ENCODE results near the gene LRWD1.

DNA sequence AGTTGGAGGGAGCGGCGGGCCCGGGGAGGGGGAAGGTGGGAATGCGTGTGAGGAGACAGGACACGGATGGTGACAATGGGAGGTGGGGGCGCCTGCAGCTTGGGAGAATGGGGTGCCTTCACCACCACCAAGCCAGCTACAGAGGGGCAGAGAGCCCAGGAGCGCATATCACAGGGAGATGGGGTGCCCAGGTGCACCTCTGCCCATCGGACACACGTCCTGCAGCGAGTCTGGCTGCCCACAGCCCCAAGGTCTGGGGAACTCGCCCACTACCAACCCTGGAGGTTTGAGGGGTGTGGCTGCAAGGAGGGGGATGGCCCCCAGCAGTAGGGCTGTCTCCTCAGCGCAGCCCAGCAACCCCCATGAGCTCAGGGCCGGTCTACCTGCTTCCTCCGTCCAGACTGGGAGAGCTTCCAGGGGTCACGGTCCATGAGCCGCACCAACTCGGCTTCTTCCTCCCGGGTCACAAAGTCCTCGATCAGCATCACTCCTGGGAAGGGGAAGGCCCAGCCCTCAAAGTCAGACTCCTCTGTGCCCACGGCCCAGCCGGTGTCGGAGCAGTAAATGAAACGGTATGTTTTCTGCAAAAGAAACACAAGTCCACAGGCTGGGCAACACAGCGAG lies 5.5 kb upstream of the LRWD1 start:
- TF ChIP-seq, protein P1, sequence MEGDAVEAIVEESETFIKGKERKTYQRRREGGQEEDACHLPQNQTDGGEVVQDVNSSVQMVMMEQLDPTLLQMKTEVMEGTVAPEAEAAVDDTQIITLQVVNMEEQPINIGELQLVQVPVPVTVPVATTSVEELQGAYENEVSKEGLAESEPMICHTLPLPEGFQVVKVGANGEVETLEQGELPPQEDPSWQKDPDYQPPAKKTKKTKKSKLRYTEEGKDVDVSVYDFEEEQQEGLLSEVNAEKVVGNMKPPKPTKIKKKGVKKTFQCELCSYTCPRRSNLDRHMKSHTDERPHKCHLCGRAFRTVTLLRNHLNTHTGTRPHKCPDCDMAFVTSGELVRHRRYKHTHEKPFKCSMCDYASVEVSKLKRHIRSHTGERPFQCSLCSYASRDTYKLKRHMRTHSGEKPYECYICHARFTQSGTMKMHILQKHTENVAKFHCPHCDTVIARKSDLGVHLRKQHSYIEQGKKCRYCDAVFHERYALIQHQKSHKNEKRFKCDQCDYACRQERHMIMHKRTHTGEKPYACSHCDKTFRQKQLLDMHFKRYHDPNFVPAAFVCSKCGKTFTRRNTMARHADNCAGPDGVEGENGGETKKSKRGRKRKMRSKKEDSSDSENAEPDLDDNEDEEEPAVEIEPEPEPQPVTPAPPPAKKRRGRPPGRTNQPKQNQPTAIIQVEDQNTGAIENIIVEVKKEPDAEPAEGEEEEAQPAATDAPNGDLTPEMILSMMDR (IDR thresholded peaks at IDR 0.05), result no peak
- TF ChIP-seq EZH2 (IDR thresholded peaks at IDR 0.05; ENCODE audit: borderline replicate concordance, insufficient read depth, low read depth, low read length, poor library complexity, severe bottlenecking), result no peak

Measured in B cell (primary cell).